NK-92 (cell line): ENCODE results near the gene VPS8.
"Not testable (repeated sequence)": the region's sequence is repeated elsewhere in the genome, so short reads cannot be mapped to it uniquely, and the experiment has no call there.

Experiments
- DNase-seq: peaks from one replicate; lab custom pipeline; 2025; ENCODE audit not compliant: unreplicated experiment; lab: John Stamatoyannopoulos, UW

The VPS8 gene

DNA sequence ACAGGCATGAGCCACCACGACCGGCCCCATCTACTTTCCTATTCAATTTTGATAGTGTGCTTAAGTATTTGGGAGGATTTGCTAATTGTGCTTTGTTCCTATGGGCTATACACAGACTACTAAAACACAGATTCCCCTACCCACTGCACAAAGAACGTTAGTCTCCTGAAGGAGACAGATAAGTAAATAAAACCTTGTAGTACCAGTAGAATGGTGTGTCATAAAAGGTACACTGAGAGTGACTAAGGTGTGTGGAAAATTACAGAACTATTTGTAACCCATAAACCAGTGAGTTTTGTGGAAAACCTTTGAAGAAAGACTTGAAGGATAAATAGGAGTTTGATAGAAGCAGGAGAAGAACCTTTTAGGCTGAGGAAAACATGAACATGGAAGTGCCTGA is 158.2 kb downstream of the VPS8 start:
- no peak for DNase-seq

DNA sequence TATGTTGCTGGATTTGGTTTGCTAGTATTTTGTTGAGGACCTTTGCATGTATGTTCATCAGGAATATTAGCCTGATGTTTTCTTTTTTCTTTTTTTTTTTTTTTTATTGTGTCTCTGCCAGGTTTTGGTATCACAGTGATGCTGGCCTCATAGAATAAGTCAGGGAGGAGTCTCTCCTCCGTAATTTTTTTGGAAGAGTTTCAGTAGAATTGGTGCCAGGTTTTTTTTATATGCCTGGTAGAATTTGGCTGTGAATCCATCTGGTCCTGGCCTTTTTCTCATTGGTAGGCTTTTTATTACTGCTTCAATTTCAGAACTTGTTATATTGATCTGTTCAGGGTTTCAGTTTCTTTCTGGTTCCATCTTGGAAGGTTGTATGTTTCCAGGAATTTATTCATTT is 165.8 kb downstream of the VPS8 start:
- no peak for DNase-seq

DNA sequence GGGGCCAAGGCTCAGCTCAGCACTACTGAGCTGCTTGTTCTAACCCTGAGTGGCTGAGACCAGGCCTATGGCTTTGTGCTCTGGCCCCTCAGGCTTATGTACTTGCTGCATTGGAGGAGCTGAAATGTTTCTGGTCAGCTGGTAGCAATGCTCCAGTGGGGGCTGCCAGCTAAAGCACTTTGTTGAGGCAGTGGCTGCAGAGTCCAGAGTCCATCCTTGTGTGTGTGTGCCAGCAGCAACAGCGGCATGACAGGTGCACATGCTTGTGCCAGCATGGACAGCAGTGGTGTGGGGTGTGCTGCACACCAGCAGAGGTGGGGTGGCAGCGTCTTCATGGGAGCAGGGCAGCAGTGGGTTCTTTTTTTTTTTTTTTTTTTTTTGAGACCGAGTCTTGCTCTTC is 169.1 kb downstream of the VPS8 start:
- DNase-seq, result no peak

DNA sequence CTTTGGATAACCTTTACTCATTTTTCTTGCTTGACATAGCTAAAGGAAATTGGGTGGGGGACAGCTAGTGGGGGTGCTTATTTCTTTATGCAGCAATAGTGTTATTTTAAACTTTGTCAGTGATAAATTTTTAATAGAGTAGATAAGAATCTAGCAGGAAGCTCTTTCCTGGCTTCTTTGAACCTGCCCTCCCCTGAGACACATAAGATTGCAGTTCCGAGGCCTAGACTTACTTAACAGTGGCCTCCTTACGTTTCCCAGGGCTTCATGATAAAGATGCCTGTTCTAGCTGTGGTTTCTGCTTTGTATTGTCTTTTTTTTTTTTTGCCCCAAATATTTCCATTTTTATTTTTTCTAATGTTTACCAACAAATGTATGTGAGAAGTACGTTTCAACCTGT is 170.1 kb downstream of the VPS8 start:
- no peak for DNase-seq

DNA sequence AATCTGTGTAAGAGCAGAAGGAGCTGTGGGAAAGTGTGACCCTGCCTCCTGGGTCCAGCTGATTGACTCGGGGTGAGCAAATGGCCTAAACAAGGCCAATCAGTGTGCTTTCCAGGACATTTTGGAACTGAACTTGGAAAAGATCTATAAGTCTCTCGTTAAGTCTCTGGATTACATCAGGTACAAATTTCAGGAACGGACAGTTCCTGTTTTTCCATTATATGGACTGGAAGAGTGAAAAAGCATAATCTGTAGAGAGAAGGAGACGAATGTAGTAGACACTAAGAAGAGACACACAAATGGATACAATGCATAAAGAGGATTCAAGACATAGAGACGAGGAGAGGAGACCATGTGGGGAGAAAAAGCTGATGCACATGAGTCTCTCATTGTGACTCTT is 173.6 kb downstream of the VPS8 start:
- DNase-seq, result no peak

DNA sequence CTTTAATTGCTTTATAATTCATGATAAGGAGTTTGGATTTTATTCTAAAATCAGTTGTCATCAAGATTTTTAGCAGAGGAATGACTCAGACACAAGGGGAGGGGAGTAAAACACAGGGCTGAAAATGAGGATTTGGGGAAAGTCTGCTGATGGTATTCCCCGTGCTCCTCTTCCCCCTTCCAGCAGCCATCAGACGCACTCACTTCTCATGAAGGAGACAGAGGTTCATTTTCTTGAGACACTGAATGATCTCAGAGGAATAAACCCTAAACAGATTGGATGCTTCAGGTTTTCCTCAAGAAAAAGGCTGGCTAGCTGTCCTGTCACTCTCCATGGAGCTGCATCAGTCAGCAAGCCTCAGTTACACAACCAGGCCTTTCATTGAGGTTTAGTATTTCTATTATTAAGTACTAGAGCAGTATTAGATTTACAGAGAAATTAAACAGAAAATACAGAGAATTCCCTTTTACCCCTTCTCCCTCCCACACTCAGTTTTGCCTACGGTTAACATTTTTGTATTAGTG is 174.5 kb downstream of the VPS8 start:
- DNase-seq, result no peak

DNA sequence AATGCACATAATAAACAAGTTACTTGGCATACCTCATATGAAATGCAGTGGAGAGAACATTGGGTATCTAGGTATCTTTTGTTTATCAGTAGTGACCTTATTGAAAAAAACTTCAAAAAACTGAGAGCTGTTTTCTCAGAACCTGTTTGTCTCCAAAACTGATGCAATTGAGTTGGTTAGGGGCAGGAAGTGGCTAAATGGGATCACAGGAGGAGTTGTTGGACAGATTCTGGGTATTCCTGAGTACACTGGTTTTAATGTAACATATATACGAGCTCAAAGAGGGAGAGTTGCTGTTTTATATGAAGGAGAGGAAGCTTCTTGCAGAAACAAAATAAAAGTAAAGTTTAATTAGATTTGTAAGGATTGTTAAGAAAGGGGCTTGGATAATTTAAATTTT is 181.4 kb downstream of the VPS8 start:
- no peak for DNase-seq

DNA sequence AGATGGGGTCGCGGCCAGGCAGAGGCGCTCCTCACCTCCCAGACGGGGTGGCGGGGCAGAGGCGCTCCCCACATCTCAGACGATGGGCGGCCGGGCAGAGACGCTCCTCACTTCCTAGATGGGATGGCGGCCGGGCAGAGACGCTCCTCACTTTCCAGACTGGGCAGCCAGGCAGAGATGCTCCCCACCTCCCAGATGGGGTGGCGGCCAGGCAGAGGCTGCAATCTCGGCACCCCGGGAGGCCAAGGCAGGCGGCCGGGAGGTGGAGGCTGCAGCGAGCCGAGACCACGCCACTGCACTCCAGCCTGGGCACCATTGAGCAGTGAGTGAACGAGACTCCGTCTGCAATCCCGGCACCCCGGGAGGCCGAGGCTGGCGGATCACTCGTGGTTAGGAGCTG is 191.9 kb downstream of the VPS8 start:
- DNase-seq, result not testable (repeated sequence)

DNA sequence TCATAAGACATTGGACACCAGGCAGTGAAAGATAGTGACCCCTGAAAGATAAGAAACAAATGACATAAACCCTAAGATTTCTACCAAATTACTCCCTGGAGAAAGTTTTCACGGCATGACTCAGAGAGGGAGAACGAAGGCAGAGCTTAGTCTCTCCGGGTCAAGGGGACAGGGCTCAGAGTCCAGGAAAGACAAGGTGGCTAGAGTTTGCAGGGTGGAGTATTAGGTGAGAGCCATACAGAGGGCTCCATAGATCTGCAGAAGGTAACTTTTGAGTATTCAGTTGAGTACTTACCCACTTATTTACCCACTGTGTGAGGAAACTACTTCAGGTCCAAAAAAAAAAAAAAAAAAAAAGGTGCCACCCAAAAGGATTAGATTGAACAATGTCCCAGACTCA is 197.7 kb downstream of the VPS8 start:
- no peak for DNase-seq

DNA sequence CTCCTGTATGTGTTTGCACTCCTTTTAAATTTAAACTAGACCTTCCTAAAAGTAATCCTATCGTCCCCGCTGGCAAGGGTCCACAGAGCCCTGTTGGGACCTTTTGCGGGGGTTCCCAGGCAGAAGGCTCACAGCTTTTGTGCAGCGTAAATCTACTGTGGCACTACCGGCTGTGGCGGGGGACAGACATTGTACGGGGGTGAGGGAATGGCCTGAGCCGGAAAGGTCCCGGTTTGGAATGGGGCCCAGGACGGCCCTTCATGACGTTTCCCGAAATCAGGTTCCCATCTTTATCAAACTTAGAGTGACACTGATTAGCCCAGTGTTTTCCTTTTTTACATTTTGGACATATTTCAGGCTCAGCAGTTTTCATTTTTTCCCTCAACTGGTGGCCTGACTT is 205.6 kb downstream of the VPS8 start:
- not testable (repeated sequence) for DNase-seq

DNA sequence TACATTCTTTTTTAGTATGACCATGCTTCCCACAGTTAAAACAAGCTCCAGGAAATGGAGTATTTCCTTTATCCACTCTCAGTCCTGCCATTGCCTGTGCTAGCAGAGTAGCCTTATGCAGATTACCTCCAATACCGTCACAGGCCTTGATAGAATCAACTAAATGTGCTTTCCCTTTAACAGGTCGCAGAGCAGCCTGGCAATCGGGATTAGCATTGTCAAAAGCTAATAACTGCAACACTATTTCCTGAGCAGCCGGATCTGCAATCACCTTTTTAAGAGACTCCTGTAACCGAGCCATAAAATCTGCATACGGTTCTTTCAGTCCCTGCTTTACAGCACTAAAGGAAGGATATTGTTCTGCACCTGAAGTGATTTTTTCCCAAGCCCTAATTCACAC is 206.0 kb downstream of the VPS8 start:
- not testable (repeated sequence) for DNase-seq

DNA sequence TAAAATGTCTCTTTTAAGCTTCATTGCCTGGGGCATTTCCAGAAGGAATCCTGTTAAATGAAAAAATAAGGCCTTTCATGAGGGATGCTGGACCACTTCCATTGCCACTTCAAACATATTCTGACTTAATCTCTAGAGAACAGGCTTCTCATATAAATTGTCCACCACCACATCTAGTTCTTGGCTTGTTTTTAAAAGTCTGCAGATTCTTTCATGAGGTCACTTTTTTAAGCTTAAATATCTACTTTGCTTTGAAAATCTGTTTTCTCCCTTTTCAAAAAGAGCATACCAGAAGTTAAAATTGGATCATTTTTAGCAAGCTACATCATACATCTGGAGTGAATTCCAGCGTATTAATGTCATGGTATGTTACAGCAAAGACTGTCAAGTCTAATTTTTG is 209.3 kb downstream of the VPS8 start:
- DNase-seq, result no peak

DNA sequence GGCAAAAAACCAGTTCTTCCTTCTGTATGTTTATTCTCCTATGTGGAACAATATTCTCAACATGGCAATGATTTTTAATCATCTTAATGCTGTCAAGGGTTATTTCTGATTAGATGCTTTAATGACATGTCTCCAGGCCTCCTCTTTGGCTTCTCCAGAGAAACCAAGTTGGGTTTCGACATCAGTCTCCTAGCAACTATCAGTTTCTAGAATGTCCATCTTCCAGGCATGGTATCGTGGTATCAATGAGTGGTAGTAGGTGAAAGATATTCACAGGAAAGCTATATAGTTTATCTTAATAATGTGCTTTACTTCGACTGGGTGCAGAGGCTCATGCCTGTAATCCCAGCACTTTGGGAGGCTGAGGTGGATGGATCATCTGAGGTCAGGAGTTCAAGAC is 212.4 kb downstream of the VPS8 start:
- no peak for DNase-seq

DNA sequence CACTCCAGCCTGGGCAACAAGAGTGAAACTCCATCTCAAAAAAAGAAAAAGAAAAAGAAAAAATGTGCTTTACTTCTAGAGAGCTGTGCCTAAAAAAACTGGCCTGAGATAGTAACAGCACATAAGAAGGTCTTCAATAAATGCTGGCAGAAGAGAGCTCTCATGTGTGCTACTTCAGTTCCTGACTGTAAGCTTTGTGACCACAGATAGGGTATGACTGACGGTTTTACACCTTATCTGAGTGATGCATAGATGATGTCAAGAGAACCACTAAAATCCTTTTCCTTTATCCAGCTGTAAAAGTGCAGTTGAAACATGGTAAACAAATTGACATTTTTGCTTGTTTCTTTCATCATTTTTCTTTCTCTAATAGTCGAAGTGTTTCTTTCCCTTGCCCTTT is 213.0 kb downstream of the VPS8 start:
- DNase-seq, result no peak

DNA sequence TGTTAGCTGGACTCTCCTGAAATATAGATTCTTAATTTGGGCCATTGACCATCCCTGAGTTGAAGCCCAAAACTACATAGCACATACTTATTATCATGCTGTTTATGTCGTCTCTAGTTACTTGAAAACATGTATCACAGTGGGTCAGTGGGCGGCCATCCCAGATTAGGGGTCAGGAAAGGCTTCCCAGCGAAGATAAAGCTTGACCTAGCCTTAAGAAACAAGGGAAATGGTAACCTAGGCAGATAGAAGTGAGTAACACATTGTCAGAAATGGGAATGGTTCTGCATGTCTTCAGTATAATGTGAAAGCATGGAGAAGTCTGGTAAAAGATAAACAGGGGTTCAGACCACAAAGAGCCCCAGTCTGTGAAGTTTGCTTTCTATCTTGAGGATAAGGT is 216.2 kb downstream of the VPS8 start:
- no peak for DNase-seq

DNA sequence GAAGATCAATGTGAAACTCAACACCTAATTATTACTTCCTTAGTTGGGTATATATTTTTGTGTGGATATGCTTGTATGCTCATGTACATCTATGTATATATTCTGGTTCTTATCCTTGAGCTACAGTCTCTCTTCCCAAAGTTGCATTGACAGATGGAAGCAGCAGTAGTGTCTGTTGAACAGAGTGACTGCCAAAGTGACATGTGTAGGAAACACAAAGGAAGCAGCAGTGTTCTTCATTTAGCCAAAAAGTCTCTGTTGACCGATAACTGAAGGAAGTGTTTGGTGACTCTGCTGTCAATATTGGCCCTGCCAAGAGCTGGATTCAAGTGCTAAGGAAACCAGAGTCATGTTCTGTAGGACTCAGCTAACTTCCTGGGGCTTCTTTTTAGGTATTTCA is 217.1 kb downstream of the VPS8 start:
- DNase-seq, result no peak

DNA sequence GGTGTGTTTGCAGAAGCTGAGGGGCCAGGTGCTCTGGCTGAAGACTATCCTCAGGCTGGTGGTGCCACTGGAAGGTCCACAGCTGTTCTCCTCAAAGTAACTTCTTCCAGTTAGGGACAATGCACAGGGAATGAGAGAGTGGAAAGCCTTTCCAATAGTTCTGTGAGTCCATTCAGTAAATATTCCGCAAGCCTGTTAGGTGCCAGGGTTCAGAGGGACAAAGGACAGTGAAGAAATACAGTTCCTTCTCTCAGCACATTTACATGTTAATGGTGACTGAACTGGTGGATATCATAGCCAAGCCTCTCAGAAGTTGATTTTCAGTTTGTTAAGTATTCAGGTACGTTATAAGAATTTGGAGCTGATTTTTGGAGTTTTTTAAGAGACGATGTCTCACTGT is 218.4 kb downstream of the VPS8 start:
- DNase-seq, result no peak

DNA sequence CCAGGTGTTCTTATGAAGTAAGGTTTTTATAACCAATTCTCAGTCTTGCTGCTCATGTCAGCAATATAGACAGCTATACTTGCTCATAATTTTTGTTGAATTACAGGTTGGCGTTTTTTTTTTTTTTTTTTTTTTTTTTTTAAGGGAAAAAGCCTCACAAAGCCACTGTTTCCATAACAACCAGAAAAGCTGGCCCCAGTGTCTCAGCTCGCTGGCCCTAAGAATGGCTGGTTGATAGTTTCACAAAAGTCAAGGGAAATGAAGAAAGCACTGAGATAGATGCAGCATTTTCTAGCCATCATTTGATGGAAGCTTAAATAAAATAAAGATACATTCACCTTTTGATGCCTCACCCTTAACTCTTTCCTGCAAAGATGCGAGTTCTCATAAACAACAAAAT is 219.0 kb downstream of the VPS8 start:
- DNase-seq, result no peak

DNA sequence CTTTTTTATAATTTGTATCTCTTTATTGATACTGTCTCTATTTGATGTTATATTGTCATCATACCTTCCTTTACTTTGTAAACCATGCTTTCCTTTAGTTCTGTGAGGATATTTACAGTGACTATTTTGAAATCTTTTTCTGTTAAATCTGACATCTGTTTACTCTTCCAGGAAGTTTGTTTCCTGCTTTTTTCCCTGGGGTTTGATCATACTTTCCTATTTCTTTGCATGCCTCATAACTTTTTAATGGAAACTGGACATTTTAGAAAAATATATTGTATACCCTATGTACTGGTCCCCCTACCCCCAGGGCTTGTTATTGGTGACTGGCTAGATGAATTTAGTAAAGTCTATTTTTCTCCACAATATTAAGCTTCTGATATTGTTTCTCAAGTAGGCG is 225.8 kb downstream of the VPS8 start:
- DNase-seq, result no peak

DNA sequence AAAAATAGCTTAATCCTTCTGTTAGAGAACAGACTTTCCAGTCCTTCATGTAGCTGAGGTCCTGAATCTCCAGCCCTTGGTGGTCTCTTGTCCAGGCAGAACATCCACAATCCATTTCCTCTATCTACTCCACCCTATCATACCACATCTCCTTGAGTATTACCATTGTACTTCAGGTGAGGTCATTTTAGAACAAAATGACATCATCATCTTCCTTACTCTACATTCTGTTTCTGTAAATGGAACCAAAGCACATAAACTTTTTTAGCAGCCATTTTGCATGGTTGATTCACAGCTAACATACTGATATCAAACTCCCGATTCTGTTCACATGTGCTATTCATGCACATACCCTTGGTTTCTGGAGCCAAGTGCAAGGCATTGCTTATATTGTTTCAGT is 228.5 kb downstream of the VPS8 start:
- DNase-seq, result no peak

DNA sequence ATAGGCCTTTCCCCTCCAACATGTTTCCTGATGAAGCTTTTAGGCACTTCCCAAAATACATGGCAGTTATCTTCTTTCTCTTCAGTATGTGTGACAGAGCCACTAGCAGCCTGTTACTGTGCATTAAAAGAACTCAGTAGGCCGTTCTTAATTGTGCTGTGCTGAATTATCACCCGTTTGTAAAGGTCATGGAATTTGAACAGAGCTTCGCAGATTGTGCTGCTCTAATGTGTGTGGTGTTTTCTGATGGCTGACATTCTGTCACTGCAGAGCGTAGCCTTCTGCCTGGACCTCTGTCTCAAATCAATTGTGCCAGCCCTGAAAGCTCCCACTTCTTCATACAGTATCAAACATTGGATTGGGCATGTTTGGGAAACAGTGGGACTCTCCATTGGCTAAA is 229.6 kb downstream of the VPS8 start:
- no peak for DNase-seq

DNA sequence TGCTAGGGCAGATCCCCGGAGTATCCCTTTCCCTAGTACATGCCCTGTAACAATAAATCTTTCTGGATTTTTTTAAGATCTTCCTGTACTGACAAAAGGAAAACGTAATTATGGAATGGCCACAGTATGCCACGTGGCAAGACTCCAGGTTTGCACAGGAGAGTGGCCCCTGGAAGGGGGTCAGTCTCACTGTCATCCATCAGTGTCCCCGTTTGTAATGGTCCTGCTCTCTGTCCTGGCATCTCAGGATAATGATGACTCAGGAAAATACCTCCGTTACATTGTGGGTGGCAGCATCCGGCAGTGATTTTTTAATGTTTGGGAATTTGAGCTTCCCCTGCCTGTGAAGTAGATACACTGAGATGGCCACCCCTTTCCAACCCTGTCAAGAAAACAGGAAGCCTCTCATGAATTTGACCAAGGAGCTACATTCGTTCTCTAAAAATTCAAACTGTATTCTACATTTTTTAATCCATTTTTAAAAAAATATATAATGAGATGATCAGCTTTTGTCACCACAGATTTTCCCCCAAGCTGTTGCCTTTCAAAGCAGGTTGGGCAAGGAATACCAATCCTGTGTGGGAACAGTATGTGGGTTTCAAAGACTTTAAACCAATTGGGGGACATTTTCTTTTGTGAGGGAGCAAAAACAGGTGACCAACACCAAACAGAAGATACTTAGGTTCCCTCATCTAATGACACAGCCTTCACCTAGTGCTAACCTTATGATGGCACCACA is 230.5 kb downstream of the VPS8 start:
- DNase-seq, result no peak

DNA sequence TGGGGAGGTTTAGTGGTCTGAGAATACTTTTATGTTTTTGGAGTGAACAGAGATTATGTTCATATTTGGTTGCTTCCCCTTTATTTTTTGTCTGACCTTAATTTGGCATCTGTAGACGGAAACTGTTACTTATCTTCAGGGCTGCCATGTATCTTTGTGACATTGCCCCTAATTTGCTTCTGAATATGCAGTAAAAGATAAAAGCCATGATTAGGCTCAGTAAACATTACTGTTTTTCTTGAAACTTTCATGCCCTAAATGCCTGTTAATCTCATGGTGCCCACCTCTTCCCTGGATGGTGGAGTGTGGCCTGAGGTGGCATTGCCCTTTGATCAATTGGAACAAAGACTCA is 234.2 kb downstream of the VPS8 start:
- no peak for DNase-seq
